B cell (primary cell): Measurements from ENCODE around the gene GABRB2. TPM values are rescaled to one million over a fixed set of nuclear protein-coding genes. Genes with fewer than 3 reads are reported as not detected.

Experiments
- ATAC-seq: fragments of 200-7000 bp; cut with Tn5 transposase; one replicate; pipeline ENCODE4 v1.10.0; 2021; ENCODE audit warnings: low read depth, mild to moderate bottlenecking, moderate number of reproducible peaks, moderate library complexity
- CTCF ChIA-PET: fragments of 350-600 bp; sonication (Branson Sonifier 250); formaldehyde crosslinking; loops from one replicate; lab custom pipeline; 2021; ENCODE audit warnings: antibody characterized with exemption, inconsistent platforms; lab: Charles Lee
- POLR2A ChIA-PET: fragments of 350-600 bp; sonication (Branson Sonifier 250); formaldehyde crosslinking; loops from one replicate; lab custom pipeline; 2021; ENCODE audit warnings: antibody characterized with exemption; lab: Charles Lee
- DNase-seq: peaks from one replicate; pipeline ENCODE4 v3.0.0; 2013
- H2AFZ ChIP-seq: 2 replicates; pipeline ENCODE4 v1.6.1; 2012; ENCODE audit warnings: mild to moderate bottlenecking, low read depth, low read length; ENCODE audit not compliant: insufficient read depth, poor library complexity, severe bottlenecking
- H3K27ac ChIP-seq, 2 donors: 1 replicate in 1 of 2; 2 replicates in 1 of 2; pipeline ENCODE4 v1.5.1; 2012 to 2013; ENCODE audit warnings: low read length in 2 of 2, mild to moderate bottlenecking in 2 of 2, moderate library complexity in 1 of 2
- H3K27me3 ChIP-seq, 4 experiments: fragments of 200-600 bp in 1 of 4; sonication (generic) in 1 of 4; replicated peaks in 1 of 4; 1 replicate in 2 of 4; 2 replicates in 2 of 4; pipeline versions ENCODE4 v1.6.1 to v1.7.0; 2013 to 2016; ENCODE audit warnings: low read length in 3 of 4, mild to moderate bottlenecking in 2 of 4, mixed read lengths in 1 of 4, moderate library complexity in 1 of 4; ENCODE audit not compliant: insufficient read depth in 4 of 4, control insufficient read depth in 3 of 4; ENCODE audit errors: control extremely low read depth in 1 of 4
- H3K36me3 ChIP-seq, 2 experiments: replicated peaks in 1 of 2; 1 replicate in 1 of 2; 2 replicates in 1 of 2; pipeline versions ENCODE4 v1.6.1 to v1.7.1; 2013; ENCODE audit warnings: low read length in 1 of 2; ENCODE audit not compliant: insufficient read depth in 2 of 2, control insufficient read depth in 1 of 2; ENCODE audit errors: control extremely low read depth in 1 of 2, extremely low read depth in 1 of 2
- H3K4me1 ChIP-seq, 2 donors: fragments of 200-600 bp in 1 of 2; sonication (generic) in 1 of 2; 1 replicate in 1 of 2; 2 replicates in 1 of 2; pipeline versions ENCODE4 v1.5.1 to v1.6.1; 2013 to 2017; ENCODE audit warnings: low read length in 2 of 2; ENCODE audit not compliant: control insufficient read depth in 2 of 2, insufficient read depth in 2 of 2
- H3K4me2 ChIP-seq: replicated peaks from 2 replicates; pipeline ENCODE3; 2012; ENCODE audit warnings: mild to moderate bottlenecking, low read depth, low read length; ENCODE audit not compliant: poor library complexity, severe bottlenecking
- H3K4me3 ChIP-seq, 5 experiments: fragments of 200-600 bp in 1 of 5; sonication (generic) in 1 of 5; 1 replicate in 3 of 5; 2 replicates in 2 of 5; pipeline versions ENCODE4 v1.5.1 to v1.7.0; 2011 to 2016; ENCODE audit warnings: low read length in 4 of 5, mild to moderate bottlenecking in 4 of 5, low read depth in 2 of 5, control low read depth in 1 of 5, moderate library complexity in 1 of 5; ENCODE audit not compliant: insufficient read depth in 1 of 5; ENCODE audit errors: control extremely low read depth in 1 of 5, extremely low read depth in 1 of 5
- H3K79me2 ChIP-seq: fragments of 200-600 bp; sonication (generic); one replicate; pipeline ENCODE4 v1.6.0; 2016; ENCODE audit warnings: low read length; ENCODE audit not compliant: control insufficient read depth, insufficient read depth
- H3K9ac ChIP-seq: fragments of 200-600 bp; sonication (generic); 2 replicates; pipeline ENCODE4 v1.6.1; 2017; ENCODE audit warnings: mild to moderate bottlenecking, low read length, moderate library complexity
- H3K9me3 ChIP-seq, 3 donors: one replicate each; pipeline versions ENCODE4 v1.6.1 to v1.7.1; 2013; ENCODE audit warnings: low read length in 2 of 3; ENCODE audit not compliant: control insufficient read depth in 2 of 3, insufficient read depth in 1 of 3; ENCODE audit errors: control extremely low read depth in 1 of 3
- H4K20me1 ChIP-seq: 2 replicates; pipeline ENCODE4 v1.6.0; 2012; ENCODE audit warnings: mild to moderate bottlenecking, low read length; ENCODE audit not compliant: insufficient read depth, control insufficient read depth, poor library complexity, severe bottlenecking
- H3K27ac Mint-ChIP-seq: one replicate; pipeline ENCODE4 v1.8.0; 2021; ENCODE audit warnings: mixed read lengths
- H3K27me3 Mint-ChIP-seq: one replicate; pipeline ENCODE4 v1.8.0; 2021; ENCODE audit warnings: mixed read lengths
- H3K4me1 Mint-ChIP-seq: one replicate; pipeline ENCODE4 v1.8.0; 2021; ENCODE audit warnings: mixed read lengths
- H3K4me3 Mint-ChIP-seq: one replicate; pipeline ENCODE4 v1.8.0; 2021; ENCODE audit warnings: mixed read lengths
- H3K9me3 Mint-ChIP-seq: one replicate; pipeline ENCODE4 v1.8.0; 2022; ENCODE audit warnings: mixed read lengths; ENCODE audit not compliant: insufficient read depth
- CTCF ChIP-seq: fragments of 200-600 bp; IDR thresholded peaks from one replicate; pipeline ENCODE4 v1.8.0; 2022; ENCODE audit warnings: antibody characterized with exemption, mild to moderate bottlenecking
- EZH2 ChIP-seq: IDR thresholded peaks from 2 replicates; pipeline ENCODE4 v1.6.1; 2012; ENCODE audit warnings: borderline replicate concordance, low read depth, mild to moderate bottlenecking, moderate library complexity, low read length; ENCODE audit not compliant: insufficient read depth, poor library complexity, severe bottlenecking
- WGBS: methylation state at CpG from one replicate; pipeline ENCODE4 v1.1.5; 2013; ENCODE audit warnings: missing lambda C conversion rate; ENCODE audit not compliant: insufficient coverage; 5-methylcytosine and 5-hydroxymethylcytosine counted together
- intact Hi-C: fragments of 100-400 bp; cut with micrococcal nuclease; formaldehyde crosslinking; loops from one replicate; pipeline ENCODE4 v1.10.0; 2022
- polyA plus RNA-seq: library from polyadenylated mRNA; depleted of rRNA; stranded (reverse); fragments of >200 nt; gene quantifications from 2 replicates; pipeline ENCODE4 v1.2.3, GENCODE V29; 2012
- total RNA-seq, 2 donors: library from RNA; stranded (reverse); fragments of 120-200 nt in 1 of 2; gene quantifications; 1 replicate in 1 of 2; 2 replicates in 1 of 2; pipeline versions ENCODE4 v1.2.3 to v1.2.4, GENCODE V29; 2013 to 2022

GABRB2 gene
- total and polyA plus RNA-seq, 2 donors (not counting 1 experiment from before 2014, with no cell fraction given): 0.15 to 0.16 TPM

- ChIA-PET POLR2A (no interaction called here), CTCF (no interaction called here)
- Histone ChIP-seq H3K79me2 (no peaks in the 10 kb centered on the region), H3K36me3 (no peaks in the 10 kb centered on the region), H4K20me1 (no peaks in the 10 kb centered on the region), H3K4me1 (no peaks in the 10 kb centered on the region), H3K9ac (no peak overlapping the region), H3K4me2 (no peak overlapping the region), H3K27me3 (no peaks in the 10 kb centered on the region), H3K9me3 (no peaks in the 10 kb centered on the region), H3K27ac (no peak overlapping the region), H3K4me3 (no peak overlapping the region), H2AFZ (no peak overlapping the region)
- intact Hi-C loops: no loop called here
- H3K27me3 Mint-ChIP-seq: no peaks in the 10 kb centered on the region
- no peak for ATAC-seq
- H3K27ac Mint-ChIP-seq: no peak overlapping the region
- no peaks in the 10 kb centered on the region for H3K4me1 Mint-ChIP-seq
- 60% methylated on average over 2 of the region's 4 CpGs for WGBS
- TF ChIP-seq EZH2 (no peak), CTCF (no peak)
- H3K4me3 Mint-ChIP-seq: no peak overlapping the region
- DNase-seq: no peak
- H3K9me3 Mint-ChIP-seq: no peaks in the 10 kb centered on the region
Observed at GRCh38 chr5:161421067-161421466, 125.5 kb downstream of the GABRB2 start.

DNA sequence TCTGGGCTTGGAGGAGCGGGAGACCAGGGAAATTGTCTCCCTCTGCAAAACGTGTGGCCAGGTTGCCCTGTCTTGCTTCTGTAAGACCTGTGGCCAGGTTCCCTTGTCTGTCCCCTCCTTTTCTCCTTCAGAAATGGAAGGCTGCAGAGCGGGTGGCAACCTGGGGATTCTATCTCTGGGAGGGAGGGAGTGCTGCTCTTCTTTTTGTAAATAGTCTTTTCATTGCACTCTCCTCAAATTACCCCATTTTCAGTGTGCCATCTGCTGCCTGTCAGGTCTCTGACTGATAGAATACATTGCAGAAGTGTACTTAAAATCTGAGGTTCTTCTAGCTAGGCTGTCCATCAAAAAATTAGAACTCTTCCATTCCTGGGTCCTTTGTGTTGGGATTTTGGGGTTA is 126.0 kb downstream of the GABRB2 start:
- H3K27ac ChIP-seq: no peak overlapping the region

More for the DNA sequence above, 126.0 kb downstream of the GABRB2 start:
- H3K79me2 ChIP-seq: no peaks in the 10 kb centered on the region
- TF ChIP-seq EZH2 (no peak), CTCF (no peak)
- no peak overlapping the region for H3K9ac ChIP-seq
- H3K27me3 ChIP-seq: no peaks in the 10 kb centered on the region
- WGBS: 75% methylated on average over 2 of the region's 3 CpGs
- H3K4me3 ChIP-seq: no peak overlapping the region
- Mint-ChIP-seq H3K4me3 (no peak overlapping the region), H3K9me3 (no peaks in the 10 kb centered on the region), H3K27ac (no peak overlapping the region), H3K27me3 (no peaks in the 10 kb centered on the region), H3K4me1 (no peaks in the 10 kb centered on the region)
- H3K4me1 ChIP-seq: no peaks in the 10 kb centered on the region
- H3K36me3 ChIP-seq: no peaks in the 10 kb centered on the region
- intact Hi-C loops: no loop called here
- ChIA-PET POLR2A (no interaction called here), CTCF (no interaction called here)
- H4K20me1 ChIP-seq: no peaks in the 10 kb centered on the region
- H2AFZ ChIP-seq: no peak overlapping the region
- DNase-seq: no peak
- H3K4me2 ChIP-seq: no peak overlapping the region
- no peaks in the 10 kb centered on the region for H3K9me3 ChIP-seq
- ATAC-seq: no peak
